ENCODE data around the gene EGF.

EGF gene

DNA sequence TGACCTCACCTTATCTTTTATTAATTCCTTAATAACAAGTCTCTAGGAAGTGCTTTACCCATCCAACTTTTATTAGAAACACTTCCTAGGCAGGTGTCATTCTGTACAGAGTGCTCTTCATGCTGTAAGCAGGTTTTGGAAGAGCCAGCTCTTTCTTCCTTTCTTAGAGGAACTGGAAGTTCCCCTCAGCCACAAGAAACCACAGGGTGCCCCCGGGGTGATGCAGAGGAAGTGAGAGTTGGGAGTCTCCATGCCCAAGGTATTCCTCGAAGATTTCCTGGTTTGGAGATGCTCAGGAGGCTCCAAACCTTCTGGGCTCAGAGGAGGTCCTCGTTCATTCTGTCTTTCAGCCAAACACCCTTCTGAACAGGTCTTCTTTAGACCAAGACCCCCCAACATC is 83.8 kb downstream of the EGF start:
- TF ChIP-seq, protein P1, sequence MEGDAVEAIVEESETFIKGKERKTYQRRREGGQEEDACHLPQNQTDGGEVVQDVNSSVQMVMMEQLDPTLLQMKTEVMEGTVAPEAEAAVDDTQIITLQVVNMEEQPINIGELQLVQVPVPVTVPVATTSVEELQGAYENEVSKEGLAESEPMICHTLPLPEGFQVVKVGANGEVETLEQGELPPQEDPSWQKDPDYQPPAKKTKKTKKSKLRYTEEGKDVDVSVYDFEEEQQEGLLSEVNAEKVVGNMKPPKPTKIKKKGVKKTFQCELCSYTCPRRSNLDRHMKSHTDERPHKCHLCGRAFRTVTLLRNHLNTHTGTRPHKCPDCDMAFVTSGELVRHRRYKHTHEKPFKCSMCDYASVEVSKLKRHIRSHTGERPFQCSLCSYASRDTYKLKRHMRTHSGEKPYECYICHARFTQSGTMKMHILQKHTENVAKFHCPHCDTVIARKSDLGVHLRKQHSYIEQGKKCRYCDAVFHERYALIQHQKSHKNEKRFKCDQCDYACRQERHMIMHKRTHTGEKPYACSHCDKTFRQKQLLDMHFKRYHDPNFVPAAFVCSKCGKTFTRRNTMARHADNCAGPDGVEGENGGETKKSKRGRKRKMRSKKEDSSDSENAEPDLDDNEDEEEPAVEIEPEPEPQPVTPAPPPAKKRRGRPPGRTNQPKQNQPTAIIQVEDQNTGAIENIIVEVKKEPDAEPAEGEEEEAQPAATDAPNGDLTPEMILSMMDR (IDR thresholded peaks at IDR 0.05; ENCODE audit: extremely low read depth, missing control alignments) = no peak
- no peak for DNase-seq (ENCODE audit: low spot score)

DNA sequence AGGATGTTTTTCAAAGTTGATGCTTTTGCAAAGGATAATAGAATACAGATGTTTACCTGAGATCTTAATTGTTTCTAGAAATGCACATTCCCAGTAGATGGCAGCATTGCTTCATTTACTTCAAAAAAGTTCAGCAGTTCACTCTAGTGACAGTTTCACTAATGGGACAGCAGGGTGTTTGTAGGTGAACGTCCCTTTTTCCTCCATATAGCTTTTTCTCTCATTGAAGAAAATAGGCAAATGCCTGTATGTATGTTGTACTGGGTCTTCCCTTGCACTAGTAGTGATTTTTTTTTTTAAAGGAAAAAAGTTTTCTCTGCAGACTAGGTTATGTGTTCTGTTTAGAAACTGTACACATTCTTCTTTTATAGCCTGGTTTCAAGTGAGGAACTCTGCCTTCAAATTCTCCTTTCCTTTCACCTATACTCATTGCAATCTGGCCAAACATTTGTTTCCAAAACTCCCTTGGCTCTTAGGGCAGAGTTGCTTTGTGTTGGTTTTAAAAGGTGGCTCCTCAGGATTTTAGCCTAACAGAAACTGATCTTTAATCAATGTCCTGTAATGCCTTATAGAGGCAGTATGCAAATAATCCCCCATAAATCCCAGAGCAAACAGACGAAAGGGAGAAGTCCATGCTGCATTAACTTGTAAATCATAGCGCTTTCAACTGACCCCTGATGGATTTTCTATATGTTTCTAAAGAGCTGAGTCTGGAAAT is 86.3 kb downstream of the EGF start:
- DNase-seq (ENCODE audit: low spot score) = peak; percentile 39
- TF ChIP-seq, protein P1 (IDR thresholded peaks at IDR 0.05; ENCODE audit: extremely low read depth, missing control alignments) = peak; percentile 35

GRCh38 chr4:109999585-109999912 is 86.9 kb downstream of the EGF start:
- DNase-seq (ENCODE audit: low spot score) = no peak
- TF ChIP-seq, protein P1 (IDR thresholded peaks at IDR 0.05; ENCODE audit: extremely low read depth, missing control alignments) = no peak

DNA sequence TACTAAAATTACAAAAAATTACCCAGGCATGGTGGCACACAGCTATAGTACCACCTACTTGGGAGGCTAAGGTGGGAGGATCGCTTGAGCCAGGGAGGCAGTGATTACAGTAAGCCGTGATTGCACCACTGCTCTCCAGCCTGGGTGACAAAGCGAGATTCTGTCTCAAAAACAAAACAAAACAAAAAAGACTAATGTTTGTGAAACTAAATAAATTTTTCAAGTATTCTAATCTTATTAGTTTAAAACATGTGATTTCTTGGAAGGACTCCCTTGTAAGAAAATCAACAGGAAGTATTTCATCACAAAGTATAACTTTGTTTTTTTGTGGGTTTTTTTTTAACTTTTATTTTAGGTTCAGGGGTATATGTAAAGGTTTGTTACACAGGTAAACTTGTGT is 89.6 kb downstream of the EGF start:
- DNase-seq (ENCODE audit: low spot score) = no peak
- TF ChIP-seq, protein P1 (IDR thresholded peaks at IDR 0.05; ENCODE audit: extremely low read depth, missing control alignments) = no peak

DNA sequence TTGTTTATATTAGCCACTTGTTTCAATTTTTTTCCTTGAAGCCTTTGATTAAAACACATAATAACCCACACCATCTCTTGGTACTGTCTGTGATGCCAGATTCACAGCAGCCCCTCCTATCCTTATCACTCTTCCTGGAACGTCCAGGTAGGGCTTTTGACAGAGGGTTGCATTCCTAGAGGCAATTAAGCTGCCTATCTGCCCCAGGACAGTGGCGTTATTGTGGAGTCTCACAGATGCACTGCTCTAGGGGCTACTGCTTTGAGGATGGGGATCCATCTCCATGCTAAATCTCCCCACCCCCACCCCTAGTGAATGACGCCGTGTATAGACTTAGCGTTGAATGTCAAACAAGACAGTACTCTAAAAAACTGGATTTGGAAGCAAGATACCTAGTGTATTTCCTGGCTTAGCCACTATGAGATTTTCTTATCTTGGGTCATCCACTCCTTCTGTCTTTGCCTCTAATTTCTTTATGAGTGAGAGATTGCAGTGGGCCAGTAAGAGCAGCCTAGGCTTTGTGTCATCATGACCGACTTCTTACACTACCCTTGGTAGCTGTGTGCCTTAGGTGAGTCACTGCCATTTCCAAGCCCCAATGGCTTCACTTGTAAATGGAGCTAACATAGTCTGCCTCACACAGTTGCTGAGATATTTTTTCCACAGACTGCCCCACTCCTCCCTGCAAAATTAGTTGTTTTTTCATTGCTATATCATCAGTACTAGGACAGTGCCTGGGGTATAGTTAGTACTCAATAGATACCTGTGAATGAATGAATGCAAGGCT is 90.9 kb downstream of the EGF start:
- TF ChIP-seq, protein P1 (IDR thresholded peaks at IDR 0.05; ENCODE audit: extremely low read depth, missing control alignments) = no peak
- no peak for DNase-seq (ENCODE audit: low spot score)

- TF ChIP-seq, protein P1 (IDR thresholded peaks at IDR 0.05; ENCODE audit: extremely low read depth, missing control alignments) = no peak
- no peak for DNase-seq (ENCODE audit: low spot score)
These were observed 91.9 kb downstream of the EGF start for GRCh38 chr4:110004556-110004955.

DNA sequence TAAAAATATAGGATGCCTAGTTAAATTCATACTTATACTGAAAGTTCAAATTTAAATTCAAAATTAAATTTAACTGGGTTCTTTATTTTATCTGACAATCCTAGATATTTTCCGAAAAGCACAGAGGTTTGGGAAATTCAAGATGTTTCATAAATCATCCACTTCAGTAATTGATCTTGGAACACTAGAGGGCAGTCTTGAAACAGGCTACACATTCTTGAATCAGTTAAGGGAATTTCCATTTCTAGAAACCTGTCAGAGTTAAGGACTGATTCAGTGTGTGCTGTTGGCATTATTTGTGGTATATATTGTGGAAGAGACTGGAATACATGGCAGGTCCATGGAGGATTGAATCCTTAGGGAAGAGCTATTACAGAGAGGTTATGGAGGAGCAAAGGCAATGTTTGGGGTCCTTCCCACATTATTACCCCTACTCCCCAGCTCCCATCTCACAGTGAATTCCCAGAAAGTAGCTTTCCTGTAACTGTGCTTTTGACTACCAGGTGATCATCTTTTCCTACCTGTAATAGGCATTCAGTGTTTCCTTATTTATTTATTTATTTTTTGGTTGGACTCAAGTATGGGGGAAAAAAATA is 92.9 kb downstream of the EGF start:
- DNase-seq (ENCODE audit: low spot score) = peak; percentile 67
- TF ChIP-seq, protein P1 (IDR thresholded peaks at IDR 0.05; ENCODE audit: extremely low read depth, missing control alignments) = peak; percentile 27

Measured in GM20000 (cell line).